CD14-positive monocyte (primary cell): Measurements from ENCODE around the gene SLC9A7. TPM values are rescaled to one million over a fixed set of nuclear protein-coding genes. Genes with fewer than 3 reads are reported as not detected.

Source experiments
- DNase-seq, 3 donors: peaks; one replicate each; pipeline ENCODE4 v3.0.0-alpha.2; 2011 to 2022
- H2AFZ ChIP-seq: 2 replicates; pipeline ENCODE4 v1.6.0; 2012; ENCODE audit warnings: mild to moderate bottlenecking, low read depth, low read length, inconsistent platforms; ENCODE audit not compliant: insufficient read depth, poor library complexity, severe bottlenecking
- H3K27ac ChIP-seq, 2 donors: 1 replicate in 1 of 2; 2 replicates in 1 of 2; pipeline ENCODE4 v1.5.1; 2012 to 2013; ENCODE audit warnings: low read length in 2 of 2, control low read depth in 1 of 2, inconsistent platforms in 1 of 2, low read depth in 1 of 2, mild to moderate bottlenecking in 1 of 2
- H3K27me3 ChIP-seq, 2 donors: one replicate each; pipeline versions ENCODE4 v1.6.0 to v1.6.1; 2011 to 2013; ENCODE audit warnings: low read length in 2 of 2; ENCODE audit not compliant: control insufficient read depth in 2 of 2, insufficient read depth in 2 of 2
- H3K36me3 ChIP-seq, 2 donors: replicated peaks in 1 of 2; 1 replicate in 1 of 2; 2 replicates in 1 of 2; pipeline versions ENCODE4 v1.5.1 to v1.6.1; 2012 to 2013; ENCODE audit warnings: low read length in 2 of 2, control low read depth in 1 of 2, inconsistent platforms in 1 of 2, mild to moderate bottlenecking in 1 of 2; ENCODE audit not compliant: insufficient read depth in 2 of 2, control insufficient read depth in 1 of 2
- H3K4me1 ChIP-seq, 2 donors: 1 replicate in 1 of 2; 2 replicates in 1 of 2; pipeline versions ENCODE4 v1.5.1 to v1.6.1; 2012 to 2013; ENCODE audit warnings: low read length in 2 of 2, control low read depth in 1 of 2, inconsistent platforms in 1 of 2, mild to moderate bottlenecking in 1 of 2, moderate library complexity in 1 of 2; ENCODE audit not compliant: insufficient read depth in 2 of 2, control insufficient read depth in 1 of 2
- H3K4me2 ChIP-seq: replicated peaks from 2 replicates; pipeline ENCODE3; 2012; ENCODE audit warnings: low read length, moderate library complexity, mild to moderate bottlenecking; ENCODE audit not compliant: poor library complexity, severe bottlenecking; ENCODE audit errors: extremely low read depth
- H3K4me3 ChIP-seq, 3 experiments: fragments of 200-600 bp in 1 of 3; sonication (generic) in 1 of 3; replicated peaks in 1 of 3; 1 replicate in 2 of 3; 2 replicates in 1 of 3; pipeline ENCODE4 v1.5.1; 2011 to 2013; ENCODE audit warnings: low read length in 3 of 3, mild to moderate bottlenecking in 3 of 3, control low read depth in 2 of 3, low read depth in 2 of 3, inconsistent platforms in 1 of 3, moderate library complexity in 1 of 3
- H3K79me2 ChIP-seq: 2 replicates; pipeline ENCODE4 v1.6.0; 2012; ENCODE audit warnings: mild to moderate bottlenecking, control low read depth, inconsistent platforms, low read length, moderate library complexity; ENCODE audit not compliant: insufficient read depth
- H3K9ac ChIP-seq: 2 replicates; pipeline ENCODE4 v1.6.0; 2017; ENCODE audit warnings: low read length, mild to moderate bottlenecking; ENCODE audit not compliant: insufficient read depth, poor library complexity, severe bottlenecking
- H3K9me3 ChIP-seq, 2 donors: replicated peaks in 1 of 2; 1 replicate in 1 of 2; 2 replicates in 1 of 2; pipeline versions ENCODE4 v1.5.1 to v1.6.1; 2012 to 2013; ENCODE audit warnings: low read length in 2 of 2, control low read depth in 1 of 2; ENCODE audit not compliant: control insufficient read depth in 1 of 2, insufficient read depth in 1 of 2
- H4K20me1 ChIP-seq: 2 replicates; pipeline ENCODE4 v1.6.0; 2012; ENCODE audit warnings: mild to moderate bottlenecking, low read length, control low read depth, moderate library complexity; ENCODE audit not compliant: insufficient read depth
- H3K27ac Mint-ChIP-seq, 7 donors: one replicate each; pipeline ENCODE4 v1.8.0; 2020; ENCODE audit warnings: mild to moderate bottlenecking in 7 of 7, mixed read lengths in 7 of 7, moderate library complexity in 6 of 7, inconsistent platforms in 2 of 7
- H3K27me3 Mint-ChIP-seq, 3 donors: one replicate each; pipeline ENCODE4 v1.8.0; 2021 to 2022; ENCODE audit warnings: low read depth in 3 of 3, mild to moderate bottlenecking in 3 of 3, mixed read lengths in 3 of 3, moderate library complexity in 3 of 3, inconsistent platforms in 1 of 3
- H3K36me3 Mint-ChIP-seq, 2 donors: one replicate each; pipeline ENCODE4 v1.8.0; 2020; ENCODE audit warnings: mixed read lengths in 2 of 2, inconsistent platforms in 1 of 2, mild to moderate bottlenecking in 1 of 2
- H3K4me1 Mint-ChIP-seq: one replicate; pipeline ENCODE4 v1.8.0; 2020; ENCODE audit warnings: mild to moderate bottlenecking, mixed read lengths
- H3K4me3 Mint-ChIP-seq, 2 donors: one replicate each; pipeline ENCODE4 v1.8.0; 2020; ENCODE audit warnings: mild to moderate bottlenecking in 2 of 2, mixed read lengths in 2 of 2, moderate library complexity in 1 of 2
- H3K9me3 Mint-ChIP-seq, 7 donors: one replicate each; pipeline ENCODE4 v1.8.0; 2020 to 2022; ENCODE audit warnings: mixed read lengths in 7 of 7, mild to moderate bottlenecking in 6 of 7, moderate library complexity in 6 of 7, inconsistent platforms in 2 of 7
- WGBS: methylation state at CpG from one replicate; pipeline ENCODE4 v1.1.5; 2013; ENCODE audit warnings: missing lambda C conversion rate; ENCODE audit not compliant: insufficient coverage; 5-methylcytosine and 5-hydroxymethylcytosine counted together
- intact Hi-C, 2 donors: fragments of 100-400 bp; cut with micrococcal nuclease; formaldehyde crosslinking; loops; one replicate each; pipeline versions ENCODE4 v1.15.0 to v1.15.1; 2023
- polyA plus RNA-seq, 3 donors: library from polyadenylated mRNA; depleted of rRNA in 1 of 3; unstranded in 2 of 3; stranded (reverse) in 1 of 3; fragments of 300-500 nt in 2 of 3; fragments of >200 nt in 1 of 3; fragmentation: Illumina TruSeq in 2 of 3; gene quantifications; 1 replicate in 2 of 3; 2 replicates in 1 of 3; pipeline ENCODE4 v1.2.3, GENCODE V29; 2012 to 2021
- TF ChIP-seq, protein P1 (sequence below): fragments of 200-600 bp; IDR thresholded peaks from one replicate; pipeline ENCODE4 v1.8.0; 2022; ENCODE audit warnings: antibody characterized with exemption, mild to moderate bottlenecking

Gene SLC9A7
- polyA plus RNA-seq, 3 donors: 0.73 to 2.0 (median 1.0) TPM

DNA sequence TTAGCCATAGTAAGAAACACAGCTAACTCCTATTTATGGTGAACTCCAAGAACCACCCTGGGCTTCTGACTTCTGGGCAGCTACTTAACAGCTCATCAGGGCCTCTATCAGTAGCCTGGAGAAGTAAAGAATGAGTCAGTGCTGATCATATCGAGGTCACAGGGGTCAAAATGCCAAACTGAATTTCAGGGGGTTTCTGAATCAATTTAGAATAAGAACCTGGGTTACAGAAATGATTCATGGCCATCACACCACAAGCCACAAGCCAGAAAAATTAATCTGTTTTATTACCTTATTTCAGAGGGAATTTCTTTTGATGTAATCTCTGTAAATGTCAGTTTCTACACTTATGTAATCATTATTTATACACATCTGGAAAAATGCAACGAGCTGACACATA is 121.0 kb downstream of the SLC9A7 start:
- H3K9me3 ChIP-seq: no peaks in the 10 kb centered on the region
- DNase-seq: peak in 1 of 3 donors; percentile 67
- H3K9me3 Mint-ChIP-seq: peaks cover 0 to 2% (median 0%) of the 10 kb centered on the region in 7 donors
- no peak overlapping the region for H3K27ac Mint-ChIP-seq
- peaks cover 12% of the 10 kb centered on the region for H3K4me1 Mint-ChIP-seq
- no peaks in the 10 kb centered on the region for H4K20me1 ChIP-seq
- no peak overlapping the region for H3K4me3 ChIP-seq
- no peak overlapping the region for H2AFZ ChIP-seq
- H3K36me3 ChIP-seq: no peaks in the 10 kb centered on the region
- no peaks in the 10 kb centered on the region for H3K27me3 ChIP-seq
- intact Hi-C loops: no loop called here
- no peaks in the 10 kb centered on the region for H3K36me3 Mint-ChIP-seq
- no peak overlapping the region for H3K27ac ChIP-seq
- H3K79me2 ChIP-seq: no peaks in the 10 kb centered on the region
- TF ChIP-seq, protein P1, sequence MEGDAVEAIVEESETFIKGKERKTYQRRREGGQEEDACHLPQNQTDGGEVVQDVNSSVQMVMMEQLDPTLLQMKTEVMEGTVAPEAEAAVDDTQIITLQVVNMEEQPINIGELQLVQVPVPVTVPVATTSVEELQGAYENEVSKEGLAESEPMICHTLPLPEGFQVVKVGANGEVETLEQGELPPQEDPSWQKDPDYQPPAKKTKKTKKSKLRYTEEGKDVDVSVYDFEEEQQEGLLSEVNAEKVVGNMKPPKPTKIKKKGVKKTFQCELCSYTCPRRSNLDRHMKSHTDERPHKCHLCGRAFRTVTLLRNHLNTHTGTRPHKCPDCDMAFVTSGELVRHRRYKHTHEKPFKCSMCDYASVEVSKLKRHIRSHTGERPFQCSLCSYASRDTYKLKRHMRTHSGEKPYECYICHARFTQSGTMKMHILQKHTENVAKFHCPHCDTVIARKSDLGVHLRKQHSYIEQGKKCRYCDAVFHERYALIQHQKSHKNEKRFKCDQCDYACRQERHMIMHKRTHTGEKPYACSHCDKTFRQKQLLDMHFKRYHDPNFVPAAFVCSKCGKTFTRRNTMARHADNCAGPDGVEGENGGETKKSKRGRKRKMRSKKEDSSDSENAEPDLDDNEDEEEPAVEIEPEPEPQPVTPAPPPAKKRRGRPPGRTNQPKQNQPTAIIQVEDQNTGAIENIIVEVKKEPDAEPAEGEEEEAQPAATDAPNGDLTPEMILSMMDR: no peak
- no peak overlapping the region for H3K4me2 ChIP-seq
- H3K4me1 ChIP-seq: peaks cover 4 to 6% of the 10 kb centered on the region in 2 donors
- H3K27me3 Mint-ChIP-seq: peaks cover 0 to 1% (median 0%) of the 10 kb centered on the region in 3 donors
- WGBS: no CpG with 5 or more reads among the region's 2 CpGs
- H3K4me3 Mint-ChIP-seq: no peak overlapping the region
- H3K9ac ChIP-seq: no peak overlapping the region

DNA sequence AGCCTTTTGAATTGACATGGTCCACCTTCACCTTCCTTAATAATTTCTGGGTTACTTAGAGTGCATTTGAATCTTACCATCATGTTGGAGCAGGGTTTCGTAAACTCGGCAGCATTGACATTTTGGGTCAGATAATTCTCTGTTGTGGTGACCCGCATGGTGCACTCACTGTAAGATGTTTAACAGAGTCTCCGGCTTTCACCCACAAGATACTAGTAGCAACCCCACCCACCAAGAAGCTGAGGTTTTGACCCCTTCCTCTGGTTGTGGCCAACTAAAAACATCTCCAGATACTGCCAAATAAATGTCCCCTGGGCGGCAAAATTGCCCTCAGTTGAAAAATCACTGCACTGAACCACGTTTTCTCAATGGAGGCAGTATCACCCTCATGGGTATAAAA is 122.7 kb downstream of the SLC9A7 start:
- no peak overlapping the region for H3K27ac ChIP-seq
- Mint-ChIP-seq H3K9me3 (no peaks in the 10 kb centered on the region), H3K36me3 (peaks cover 0 to 3% of the 10 kb centered on the region in 2 donors), H3K4me3 (no peak overlapping the region), H3K27me3 (peaks cover 0 to 1% (median 0%) of the 10 kb centered on the region in 3 donors), H3K27ac (no peak overlapping the region), H3K4me1 (peaks cover 7% of the 10 kb centered on the region)
- TF ChIP-seq, protein P1: no peak
- no peaks in the 10 kb centered on the region for H3K27me3 ChIP-seq
- no peaks in the 10 kb centered on the region for H4K20me1 ChIP-seq
- no peak overlapping the region for H2AFZ ChIP-seq
- no peak for DNase-seq
- no CpG with 5 or more reads among the region's 6 CpGs for WGBS
- no peak overlapping the region for H3K4me2 ChIP-seq
- no peaks in the 10 kb centered on the region for H3K79me2 ChIP-seq
- no peak overlapping the region for H3K9ac ChIP-seq
- H3K9me3 ChIP-seq: no peaks in the 10 kb centered on the region
- intact Hi-C loops: no loop called here
- no peaks in the 10 kb centered on the region for H3K36me3 ChIP-seq
- peaks cover 5 to 8% of the 10 kb centered on the region in 2 donors for H3K4me1 ChIP-seq
- H3K4me3 ChIP-seq: no peak overlapping the region
